Stimulated activated CD8-positive, alpha-beta memory T cell treated with anti-CD3 and anti-CD28 coated beads, Interleukin-4, amount 100 ng/mL, for 4 hours (primary cell): ENCODE data around the gene PRELID1.
A peak's percentile ranks its signal among the peaks of the same experiment; 100 is the strongest.
"Not testable (repeated sequence)": the region's sequence is repeated elsewhere in the genome, so short reads cannot be mapped to it uniquely, and the experiment has no call there.

Experiments
- DNase-seq, 2 donors: peaks; one replicate each; pipeline ENCODE4 v3.0.0-alpha.2; 2020; ENCODE audit warnings: low read depth in 2 of 2, low spot score in 1 of 2

The PRELID1 gene, protein sequence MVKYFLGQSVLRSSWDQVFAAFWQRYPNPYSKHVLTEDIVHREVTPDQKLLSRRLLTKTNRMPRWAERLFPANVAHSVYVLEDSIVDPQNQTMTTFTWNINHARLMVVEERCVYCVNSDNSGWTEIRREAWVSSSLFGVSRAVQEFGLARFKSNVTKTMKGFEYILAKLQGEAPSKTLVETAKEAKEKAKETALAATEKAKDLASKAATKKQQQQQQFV

DNA sequence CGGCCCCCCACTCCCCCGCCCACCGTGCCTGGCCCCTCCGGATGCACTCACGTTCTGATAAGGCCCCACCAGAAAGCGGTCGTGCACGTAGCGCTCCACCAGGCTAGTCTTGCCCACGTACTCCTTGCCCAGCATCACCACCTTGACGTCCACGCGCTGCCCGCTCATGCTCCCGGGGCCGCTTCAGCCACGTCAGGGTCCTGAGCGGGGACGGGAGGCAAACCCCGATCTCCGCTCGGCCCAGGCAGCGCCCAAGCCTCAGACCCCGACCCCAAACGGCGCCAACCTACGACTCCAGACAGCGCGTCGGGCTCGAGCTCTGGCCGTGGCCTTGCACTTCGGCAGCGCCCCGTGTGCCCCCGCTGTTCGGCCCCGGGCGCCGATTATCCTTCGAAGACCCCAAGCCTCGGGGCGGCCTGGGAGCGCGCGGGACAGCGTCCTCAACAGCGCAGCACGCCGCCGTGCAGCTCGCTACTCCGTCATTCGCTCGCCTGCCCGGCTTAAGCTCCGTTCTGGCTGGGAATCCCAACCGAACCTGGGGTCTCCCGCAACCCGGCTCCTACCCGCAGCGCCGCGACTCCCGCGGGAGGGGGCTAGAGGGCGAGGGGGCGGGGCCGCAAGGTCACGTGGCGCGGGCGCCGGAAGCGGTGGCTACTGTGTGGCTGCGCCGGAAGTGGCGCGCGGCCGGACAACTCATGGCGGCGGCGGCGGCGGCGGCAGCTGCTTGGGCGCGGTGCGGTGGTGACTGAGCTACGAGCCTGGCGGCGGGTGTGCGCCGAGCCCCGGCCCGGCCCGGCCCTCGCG is at the start of gene PRELID1, which contains the start of gene RAB24:
PRELID1 (plus strand) TSS at position 679 of the 804 bp plus-strand sequence. CDS start 187 bp downstream, outside the sequence.
RAB24 (minus strand) TSS at position 599 of the 804 bp plus-strand sequence; CDS start at position 168, 431 bp downstream.
- peak; percentile 76 to 77 for DNase-seq

DNA sequence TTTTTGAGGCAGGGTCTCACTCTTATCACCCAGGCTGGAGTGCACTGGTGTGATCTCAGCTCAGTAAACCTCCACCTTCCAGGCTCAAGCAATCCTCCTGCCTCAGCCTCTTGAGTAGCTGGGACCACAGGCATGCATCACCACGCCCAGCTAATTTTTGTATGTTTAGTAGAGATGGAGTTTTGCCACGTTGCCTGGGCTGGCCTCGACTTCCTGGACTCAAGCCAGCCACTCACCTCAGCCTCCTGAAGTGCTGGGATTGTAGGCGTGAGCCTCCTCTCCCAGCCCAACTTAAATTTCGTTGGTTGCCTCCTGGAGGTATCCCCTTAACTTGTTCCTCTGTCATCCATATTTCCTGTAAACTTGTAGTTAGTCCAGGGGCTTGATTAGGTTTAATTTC is 47.3 kb upstream of the PRELID1 start:
- no peak for DNase-seq

DNA sequence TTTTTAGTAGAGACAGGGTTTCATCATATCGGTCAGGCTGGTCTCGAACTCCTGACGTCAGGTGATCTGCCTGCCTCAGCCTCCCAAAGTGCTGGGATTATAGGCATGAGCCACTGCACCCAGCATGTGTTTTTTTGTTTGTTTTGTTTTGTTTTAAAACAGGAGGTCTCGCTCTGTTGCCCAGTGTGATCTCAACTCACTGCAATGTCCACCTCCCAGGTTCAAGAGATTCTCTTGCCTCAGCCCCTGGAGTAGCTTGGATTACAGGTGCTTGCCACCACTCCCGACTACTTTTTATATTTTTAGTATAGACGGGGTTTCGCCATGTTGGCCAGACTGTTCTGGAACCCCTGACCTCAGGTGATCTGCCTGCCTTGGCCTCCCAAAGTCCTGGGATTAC is 44.9 kb upstream of the PRELID1 start:
- DNase-seq, result not testable (repeated sequence)

DNA sequence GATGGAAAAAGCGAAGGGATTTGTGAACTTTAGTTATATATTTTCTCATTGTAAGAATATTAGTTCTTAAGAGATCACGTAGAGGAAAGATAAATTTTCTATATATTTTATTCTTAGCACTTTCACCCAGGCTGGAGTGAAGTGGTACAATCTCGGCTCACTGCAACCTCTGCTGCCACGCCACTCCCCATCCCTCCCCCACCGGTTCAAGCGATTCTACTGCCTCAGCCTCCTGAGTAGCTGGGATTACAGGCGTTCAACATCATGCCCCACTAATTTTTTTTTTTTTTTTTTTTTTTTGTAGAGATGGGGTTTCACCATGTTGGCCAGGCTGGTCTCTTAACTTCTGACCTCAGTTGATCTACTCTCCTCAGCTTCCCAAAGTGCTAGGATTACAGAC is 42.6 kb upstream of the PRELID1 start:
- DNase-seq, result no peak

DNA sequence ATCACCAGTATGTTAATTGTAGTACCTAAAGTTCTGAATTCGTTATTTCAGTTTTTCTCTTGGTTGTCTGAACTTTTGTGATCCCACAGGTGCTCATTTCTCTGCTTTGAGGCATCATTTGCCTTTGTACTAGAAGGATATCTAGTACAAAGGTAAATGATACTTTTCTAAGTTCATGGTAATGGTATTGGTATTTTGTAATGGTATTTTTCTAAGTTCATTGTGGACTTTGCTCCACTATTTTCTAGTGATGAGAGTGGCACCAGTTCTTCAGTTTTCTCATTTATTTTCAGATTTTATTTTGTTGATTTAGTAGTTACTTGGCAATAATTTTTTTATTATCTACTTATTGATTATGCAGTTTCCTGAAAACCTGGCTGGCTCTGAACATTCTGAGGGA is 42.1 kb upstream of the PRELID1 start:
- no peak for DNase-seq

DNA sequence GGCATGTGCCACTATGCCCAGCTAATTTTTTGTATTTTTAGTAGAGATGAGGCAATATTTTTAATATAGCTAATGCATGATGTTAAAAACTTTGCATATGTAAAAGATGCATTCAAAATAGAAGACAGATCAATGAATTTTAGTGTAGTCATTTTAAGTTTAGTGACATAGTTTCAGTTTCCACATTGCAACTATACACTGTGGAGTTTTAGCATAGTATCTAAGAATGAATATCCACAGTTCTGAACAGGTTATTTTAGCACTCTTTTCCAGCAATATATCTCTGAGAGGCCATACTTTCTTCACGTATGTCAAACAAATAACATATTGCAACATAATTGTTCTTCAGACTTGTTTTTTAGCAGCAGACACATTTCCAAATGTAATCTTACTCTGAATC is 39.4 kb upstream of the PRELID1 start:
- DNase-seq, result no peak

DNA sequence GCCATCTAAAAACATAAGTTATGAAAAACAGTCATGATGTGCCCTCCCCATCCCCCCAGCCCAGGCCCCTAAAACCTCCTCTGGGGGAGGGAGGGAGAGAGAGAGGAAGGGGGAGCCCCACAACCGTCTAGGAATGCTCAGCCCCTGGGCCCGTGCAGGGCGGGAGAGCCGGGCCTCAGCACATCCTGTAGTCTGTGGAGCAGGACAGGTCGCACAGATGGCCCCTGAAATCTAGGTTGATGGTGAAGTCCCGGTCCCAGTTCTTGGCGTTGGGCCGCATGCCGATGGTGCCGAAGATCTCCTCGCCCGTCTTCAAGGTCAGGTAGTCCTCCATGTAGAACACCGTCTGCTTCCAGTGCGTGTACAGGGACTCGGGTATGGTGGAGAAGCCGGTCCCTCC is 38.2 kb upstream of the PRELID1 start:
- no peak for DNase-seq

DNA sequence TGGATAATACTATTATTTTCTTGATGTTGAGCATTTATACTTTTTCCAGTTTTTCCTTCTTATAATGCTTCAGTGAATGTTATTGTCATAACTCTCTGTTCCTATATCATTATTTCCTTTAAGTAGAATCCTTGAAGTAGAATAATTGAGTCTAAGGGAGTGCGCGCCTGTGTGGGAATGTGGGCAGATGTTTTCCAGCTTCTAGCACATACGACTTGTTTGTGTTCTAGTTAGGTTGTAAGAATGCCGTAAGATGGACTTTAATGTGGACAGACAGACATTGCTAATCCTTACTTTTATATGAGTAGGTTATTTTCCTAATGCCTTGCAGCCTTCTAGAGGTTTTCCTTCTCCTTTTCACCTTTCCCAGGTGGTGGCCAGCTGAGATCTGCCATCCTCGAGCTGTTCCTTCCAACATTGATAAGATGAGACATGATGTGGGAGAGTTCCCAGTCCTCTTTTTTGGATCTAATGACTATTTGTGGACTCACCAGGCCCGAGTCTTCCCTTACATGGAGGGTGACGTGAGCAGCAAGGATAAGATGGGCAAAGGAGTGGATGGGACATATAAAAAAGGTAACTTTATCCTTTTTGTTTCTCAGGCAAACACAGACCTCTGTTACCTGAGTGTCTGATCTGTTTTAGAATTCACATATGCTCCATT is 34.2 kb upstream of the PRELID1 start:
- DNase-seq, result no peak

DNA sequence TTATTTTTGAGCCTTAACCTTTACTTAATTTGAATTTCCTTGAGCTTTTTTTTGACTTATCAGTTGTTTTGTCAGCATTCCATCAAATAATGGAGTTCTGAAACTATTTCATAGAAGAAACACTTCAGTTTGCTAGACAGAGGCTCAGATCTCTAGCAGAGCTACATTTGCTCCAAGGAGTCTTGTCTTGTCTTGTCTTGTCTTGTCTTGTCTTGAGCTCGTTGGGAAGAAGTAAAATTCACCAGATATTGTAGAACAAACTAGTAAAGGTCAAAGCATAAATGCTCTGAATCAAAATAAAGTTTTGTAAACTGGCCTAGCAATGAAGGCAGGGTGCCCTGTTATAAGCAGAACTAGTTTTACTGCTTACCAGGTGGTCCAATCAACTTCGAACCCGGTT is 33.6 kb upstream of the PRELID1 start:
- DNase-seq, result no peak

DNA sequence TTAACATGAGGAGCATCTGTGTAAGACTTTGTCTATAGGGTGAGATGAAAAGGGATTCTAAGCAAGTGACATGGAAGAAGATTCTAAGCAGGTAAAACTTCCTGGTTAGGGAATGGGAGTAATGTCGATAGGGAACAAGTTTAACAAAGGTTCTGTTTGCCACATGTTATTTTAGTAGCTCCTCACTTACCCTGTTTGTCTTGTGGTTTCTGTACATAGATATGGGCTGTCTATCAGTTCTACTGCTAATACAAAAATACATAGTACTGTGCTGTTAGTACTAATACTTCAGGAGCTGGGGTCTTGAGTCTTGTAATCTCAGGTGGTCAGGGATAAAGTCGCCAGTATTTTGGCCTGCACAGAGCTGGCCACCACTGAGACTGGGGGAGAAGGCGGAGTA is 32.9 kb upstream of the PRELID1 start:
- no peak for DNase-seq

DNA sequence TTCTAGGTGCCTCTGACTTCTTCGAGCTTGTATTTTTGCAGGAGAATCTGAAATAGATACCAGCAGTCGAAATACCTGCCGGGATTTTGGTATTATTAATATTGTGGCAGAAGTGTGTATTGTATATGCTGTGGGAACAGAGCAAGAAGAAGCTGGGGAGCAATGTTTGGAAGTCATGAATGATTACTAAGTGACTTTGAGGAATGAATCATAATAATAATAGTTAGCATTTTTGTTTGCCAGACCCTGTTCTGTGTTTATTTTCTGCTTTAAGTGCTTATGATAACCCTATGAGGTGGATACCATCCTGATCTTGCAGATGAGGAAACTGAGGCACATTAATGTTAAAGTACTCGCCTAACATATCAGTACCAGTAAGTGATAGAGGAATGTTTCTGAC is 32.5 kb upstream of the PRELID1 start:
- DNase-seq, result no peak

DNA sequence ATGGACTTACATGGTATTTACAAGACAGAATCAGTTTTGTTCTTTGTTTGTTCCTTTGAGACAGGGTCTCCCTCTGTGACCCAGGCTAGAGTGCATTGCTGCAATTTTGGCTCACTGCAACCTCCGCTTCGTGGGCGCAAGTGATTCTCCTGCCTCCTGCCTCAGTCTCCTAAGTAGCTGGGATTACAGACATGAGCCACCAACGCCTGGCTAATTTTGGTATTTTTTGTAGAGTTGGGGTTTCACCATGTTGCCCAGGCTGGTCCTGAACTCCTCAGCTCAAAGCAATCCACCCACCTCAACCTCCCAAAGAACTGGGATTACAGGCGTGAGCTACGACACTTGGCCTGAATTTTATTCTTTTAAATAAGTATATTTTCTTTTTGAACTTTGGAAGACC is 27.7 kb upstream of the PRELID1 start:
- no peak for DNase-seq

DNA sequence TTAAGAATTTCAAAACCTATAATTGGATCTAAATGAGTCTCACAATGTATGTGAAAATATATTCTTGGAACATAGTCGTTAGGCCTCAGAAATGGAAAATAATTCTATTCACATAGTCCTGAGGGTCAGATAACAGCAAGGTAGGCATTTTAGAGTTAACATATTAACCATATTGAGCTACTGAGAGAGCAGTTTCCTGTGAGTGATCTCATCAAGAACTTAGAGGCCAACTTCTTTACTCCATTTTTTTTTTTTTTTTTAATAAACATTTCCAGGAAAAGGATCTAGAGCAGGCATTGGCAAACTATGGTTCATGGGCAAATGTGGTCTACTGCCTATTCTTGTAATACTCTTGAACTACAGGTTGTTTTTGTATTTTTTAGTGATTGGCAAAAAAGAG is 26.7 kb upstream of the PRELID1 start:
- DNase-seq, result no peak

DNA sequence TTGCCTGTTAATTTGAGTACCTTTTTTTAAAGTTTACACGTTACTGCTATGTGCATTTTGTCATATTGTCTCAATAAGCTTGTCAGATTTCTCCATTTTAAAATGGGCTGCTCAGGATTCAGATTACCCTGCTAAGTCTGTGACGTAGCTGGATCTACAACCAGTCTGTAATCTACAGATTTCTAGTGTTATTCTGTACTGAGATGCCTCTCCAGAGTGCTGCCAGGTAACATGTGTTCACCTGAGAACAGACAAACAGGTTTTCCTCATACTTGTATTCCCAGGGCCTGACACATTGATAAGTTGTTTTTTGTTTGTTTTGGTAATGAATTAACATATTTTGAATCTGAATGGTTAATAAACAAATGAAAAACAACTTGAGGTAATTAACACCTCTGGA is 15.4 kb upstream of the PRELID1 start:
- no peak for DNase-seq

DNA sequence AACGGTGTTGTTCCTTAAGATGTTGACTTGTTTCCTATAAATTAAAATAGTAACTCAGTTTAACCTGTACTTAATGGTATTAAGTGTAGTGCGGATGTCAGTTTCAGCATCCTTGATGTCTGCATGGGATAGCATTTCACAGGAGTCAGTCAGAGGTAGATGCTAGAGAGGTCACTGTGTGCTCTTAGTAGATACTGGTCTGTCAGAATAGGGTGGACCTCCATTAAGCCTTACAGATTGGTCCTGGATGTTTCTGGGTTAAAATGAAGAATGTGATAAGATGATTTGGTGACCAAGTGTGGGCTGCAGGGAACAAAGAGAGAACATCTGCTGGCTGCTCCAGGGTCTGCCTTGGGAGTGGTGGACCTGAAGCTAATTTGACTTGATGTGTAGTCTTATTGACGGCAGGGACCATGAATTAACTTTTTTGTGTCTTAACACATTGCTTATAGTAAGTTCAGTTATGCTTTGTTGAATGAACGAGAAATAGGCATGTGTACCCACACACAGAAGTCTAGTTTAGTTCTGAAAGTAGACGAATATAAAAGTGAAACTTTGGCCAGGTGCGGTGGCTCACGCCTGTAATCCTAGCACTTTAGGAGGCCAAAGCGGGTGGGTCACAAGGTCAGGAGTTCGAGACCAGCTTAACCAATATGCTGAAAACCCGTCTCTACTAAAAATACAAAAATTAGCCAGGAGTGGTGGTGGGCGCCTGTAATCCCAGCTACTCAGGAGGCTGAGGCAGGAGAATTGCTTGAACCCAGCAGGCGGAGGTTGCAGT is 12.6 kb upstream of the PRELID1 start:
- DNase-seq, result no peak

DNA sequence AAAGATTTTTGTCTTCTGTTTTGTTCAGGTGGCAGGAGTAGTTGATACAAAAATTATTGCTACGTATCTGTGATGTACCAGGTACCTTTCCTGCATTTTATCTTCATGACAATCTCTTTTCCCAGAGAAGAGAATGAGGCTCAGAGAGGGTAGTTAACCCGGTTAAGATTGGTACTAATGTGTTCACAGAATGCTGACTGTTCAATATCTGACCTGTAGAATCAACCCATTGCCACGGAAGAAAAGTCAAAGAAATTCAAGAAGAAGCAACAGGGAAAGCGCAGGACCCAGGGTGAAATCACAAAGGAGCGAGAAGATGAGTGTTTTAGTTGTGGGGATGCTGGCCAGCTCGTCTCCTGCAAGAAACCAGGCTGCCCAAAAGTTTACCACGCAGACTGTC is 11.9 kb upstream of the PRELID1 start:
- no peak for DNase-seq

DNA sequence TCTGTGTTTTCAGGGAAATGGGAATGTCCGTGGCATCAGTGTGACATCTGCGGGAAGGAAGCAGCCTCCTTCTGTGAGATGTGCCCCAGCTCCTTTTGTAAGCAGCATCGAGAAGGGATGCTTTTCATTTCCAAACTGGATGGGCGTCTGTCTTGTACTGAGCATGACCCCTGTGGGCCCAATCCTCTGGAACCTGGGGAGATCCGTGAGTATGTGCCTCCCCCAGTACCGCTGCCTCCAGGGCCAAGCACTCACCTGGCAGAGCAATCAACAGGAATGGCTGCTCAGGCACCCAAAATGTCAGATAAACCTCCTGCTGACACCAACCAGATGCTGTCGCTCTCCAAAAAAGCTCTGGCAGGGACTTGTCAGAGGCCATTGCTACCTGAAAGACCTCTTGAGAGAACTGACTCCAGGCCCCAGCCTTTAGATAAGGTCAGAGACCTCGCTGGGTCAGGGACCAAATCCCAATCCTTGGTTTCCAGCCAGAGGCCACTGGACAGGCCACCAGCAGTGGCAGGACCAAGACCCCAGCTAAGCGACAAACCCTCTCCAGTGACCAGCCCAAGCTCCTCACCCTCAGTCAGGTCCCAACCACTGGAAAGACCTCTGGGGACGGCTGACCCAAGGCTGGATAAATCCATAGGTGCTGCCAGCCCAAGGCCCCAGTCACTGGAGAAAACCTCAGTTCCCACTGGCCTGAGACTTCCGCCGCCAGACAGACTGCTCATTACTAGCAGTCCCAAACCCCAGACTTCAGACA is 9.6 kb upstream of the PRELID1 start:
- DNase-seq, result no peak

DNA sequence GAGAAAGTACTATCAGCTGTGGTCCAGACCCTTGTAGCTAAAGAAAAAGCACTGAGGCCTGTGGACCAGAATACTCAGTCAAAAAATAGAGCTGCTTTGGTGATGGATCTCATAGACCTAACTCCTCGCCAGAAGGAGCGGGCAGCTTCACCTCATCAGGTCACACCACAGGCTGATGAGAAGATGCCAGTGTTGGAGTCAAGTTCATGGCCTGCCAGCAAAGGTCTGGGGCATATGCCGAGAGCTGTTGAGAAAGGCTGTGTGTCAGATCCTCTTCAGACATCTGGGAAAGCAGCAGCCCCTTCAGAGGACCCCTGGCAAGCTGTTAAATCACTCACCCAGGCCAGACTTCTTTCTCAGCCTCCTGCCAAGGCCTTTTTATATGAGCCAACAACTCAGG is 9.0 kb upstream of the PRELID1 start:
- no peak for DNase-seq

DNA sequence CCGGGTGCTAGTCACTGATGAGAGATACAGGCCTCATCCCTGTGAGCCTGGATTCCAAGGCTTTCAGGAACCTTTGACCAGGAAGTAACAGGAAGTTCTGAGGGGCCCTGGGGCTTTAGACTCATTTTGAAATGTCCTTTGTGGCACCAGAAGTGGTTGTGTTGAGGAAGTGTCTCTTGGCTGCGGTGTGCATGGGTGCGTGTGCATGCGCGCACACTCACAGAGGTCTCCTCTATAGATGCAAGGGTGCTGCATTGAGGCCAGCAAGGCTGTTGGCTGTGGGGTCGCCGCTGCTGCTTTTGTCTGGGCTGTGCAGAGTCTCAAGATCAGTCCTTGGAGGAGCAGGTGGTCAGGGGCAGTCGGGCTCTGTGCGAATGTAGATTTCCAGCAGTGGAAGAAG is 7.7 kb upstream of the PRELID1 start:
- DNase-seq, result no peak

DNA sequence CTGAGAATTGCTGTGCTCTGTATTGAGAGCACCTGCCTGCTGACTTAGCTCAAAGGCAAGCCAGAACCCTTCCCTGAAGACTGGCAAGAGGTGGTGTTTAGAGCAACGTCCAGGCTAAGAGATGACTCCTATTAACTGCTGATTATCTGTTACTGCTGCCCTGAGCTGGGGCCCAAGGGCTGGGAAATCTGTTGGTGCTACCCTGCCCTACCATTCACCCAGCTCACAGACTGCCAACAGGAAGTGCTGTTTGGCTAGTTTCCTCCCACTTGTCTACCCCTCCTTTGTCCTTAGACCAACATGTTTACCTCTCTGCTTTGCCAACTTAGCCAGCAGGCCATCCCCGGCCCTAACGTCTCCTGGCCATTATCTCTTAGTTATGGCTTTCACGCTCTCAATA is 7.0 kb upstream of the PRELID1 start:
- no peak for DNase-seq

DNA sequence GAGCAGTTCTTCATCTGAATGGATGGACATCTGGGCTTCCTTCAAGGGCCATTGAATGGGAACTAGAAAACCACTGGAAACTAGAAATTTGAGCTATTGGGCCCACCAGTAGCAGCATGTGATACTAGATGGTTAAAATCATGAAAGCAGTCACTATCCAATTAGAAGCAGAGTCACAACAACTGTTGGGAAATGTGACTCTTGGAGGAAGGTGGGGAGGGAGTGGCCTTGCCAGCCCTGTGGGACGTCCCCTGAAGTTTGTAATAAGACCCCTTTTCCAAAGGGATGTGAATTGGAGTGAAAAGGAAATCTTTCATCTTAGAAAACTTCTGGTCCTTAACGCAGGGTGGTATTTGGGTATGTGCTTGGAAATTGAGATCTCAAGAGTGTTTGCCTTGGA is 5.7 kb upstream of the PRELID1 start:
- DNase-seq, result no peak
